HG02885 (cell line): Measurements from ENCODE around the gene PPP3CB.
A peak's percentile ranks its signal among the peaks of the same experiment; 100 is the strongest.

Experiments
- ATAC-seq: cut with Tn5 transposase; IDR thresholded peaks from one replicate; pipeline ENCODE4 v1.9.1; 2021; ENCODE audit warnings: mild to moderate bottlenecking; ENCODE audit not compliant: unreplicated experiment, poor library complexity

PPP3CB gene

GRCh38 chr10:73486601-73487000 is 9.2 kb downstream of the PPP3CB start:
- ATAC-seq: no peak

GRCh38 chr10:73485320-73485719 is 10.5 kb downstream of the PPP3CB start:
- no peak for ATAC-seq

- peak; percentile 56 for ATAC-seq
Observed at GRCh38 chr10:73480158-73480557, 15.7 kb downstream of the PPP3CB start.

GRCh38 chr10:73478636-73479035 is 17.2 kb downstream of the PPP3CB start:
- ATAC-seq: no peak

GRCh38 chr10:73471226-73471625 is 24.6 kb downstream of the PPP3CB start:
- no peak for ATAC-seq

GRCh38 chr10:73469579-73469978 is 26.2 kb downstream of the PPP3CB start:
- no peak for ATAC-seq

- ATAC-seq: no peak
Observed at GRCh38 chr10:73467206-73467605, 28.6 kb downstream of the PPP3CB start.

GRCh38 chr10:73465978-73466726 is 29.7 kb downstream of the PPP3CB start:
- ATAC-seq: no peak

- no peak for ATAC-seq
Observed at GRCh38 chr10:73460897-73461296, 34.9 kb downstream of the PPP3CB start.

GRCh38 chr10:73459683-73460314 is 36.0 kb downstream of the PPP3CB start:
- no peak for ATAC-seq

- no peak for ATAC-seq
Observed at GRCh38 chr10:73456187-73456890, 39.5 kb downstream of the PPP3CB start.

GRCh38 chr10:73449113-73449512 is 46.7 kb downstream of the PPP3CB start:
- ATAC-seq: no peak

GRCh38 chr10:73448384-73448783 is 47.4 kb downstream of the PPP3CB start:
- ATAC-seq: no peak

GRCh38 chr10:73446926-73447325 is 48.9 kb downstream of the PPP3CB start:
- no peak for ATAC-seq

GRCh38 chr10:73444457-73444856 is 51.4 kb downstream of the PPP3CB start:
- no peak for ATAC-seq

GRCh38 chr10:73439605-73440312 is 56.1 kb downstream of the PPP3CB start:
- ATAC-seq: no peak

- no peak for ATAC-seq
Observed at GRCh38 chr10:73439055-73439454, 56.8 kb downstream of the PPP3CB start.

GRCh38 chr10:73433538-73433867 is 62.3 kb downstream of the PPP3CB start, which contains the start of gene MSS51:
Gene MSS51, minus strand, starts transcription at chr10:73433561. Its CDS starts 5,277 bp downstream, at chr10:73428284.
- ATAC-seq: no peak

- ATAC-seq: no peak
Observed at GRCh38 chr10:73432646-73433537, 62.9 kb downstream of the PPP3CB start.

GRCh38 chr10:73426318-73426717 is 69.5 kb downstream of the PPP3CB start:
- ATAC-seq: no peak
